Trophoblast cell (in vitro differentiated cells and primary cell): ENCODE measurements around the gene CERS6.

Experiments used
- DNase-seq, 2 donors: peaks; one replicate each; pipeline ENCODE4 v3.0.0-alpha.2; 2016
- H2AFZ ChIP-seq: 2 replicates; pipeline ENCODE4 v1.6.1; 2013; ENCODE audit warnings: low read length, moderate library complexity, mild to moderate bottlenecking; ENCODE audit not compliant: insufficient read depth, poor library complexity
- H2AK5ac ChIP-seq: 2 replicates; pipeline ENCODE4 v1.6.1; 2013; ENCODE audit warnings: mild to moderate bottlenecking, low read length
- H2BK120ac ChIP-seq: 2 replicates; pipeline ENCODE4 v1.6.1; 2013; ENCODE audit warnings: low read length, mild to moderate bottlenecking, moderate library complexity; ENCODE audit not compliant: insufficient read depth, poor library complexity
- H2BK12ac ChIP-seq: 2 replicates; pipeline ENCODE4 v1.6.1; 2013; ENCODE audit warnings: mild to moderate bottlenecking, low read length, moderate library complexity
- H2BK5ac ChIP-seq: 2 replicates; pipeline ENCODE4 v1.6.1; 2013; ENCODE audit warnings: low read length, low read depth, moderate library complexity, mild to moderate bottlenecking; ENCODE audit not compliant: poor library complexity
- H3K14ac ChIP-seq: 2 replicates; pipeline ENCODE4 v1.6.1; 2013; ENCODE audit warnings: mild to moderate bottlenecking, low read length
- H3K18ac ChIP-seq: 2 replicates; pipeline ENCODE4 v1.6.1; 2013; ENCODE audit warnings: mild to moderate bottlenecking, low read length
- H3K23ac ChIP-seq: 2 replicates; pipeline ENCODE4 v1.6.1; 2013; ENCODE audit warnings: low read length
- H3K27ac ChIP-seq: 2 replicates; pipeline ENCODE4 v1.5.1; 2013; ENCODE audit warnings: low read depth, mild to moderate bottlenecking, inconsistent platforms, low read length, moderate library complexity
- H3K27me3 ChIP-seq: 2 replicates; pipeline ENCODE4 v1.6.1; 2013; ENCODE audit warnings: inconsistent platforms, mild to moderate bottlenecking, low read length, moderate library complexity; ENCODE audit not compliant: insufficient read depth
- H3K36me3 ChIP-seq, 2 experiments: 1 replicate in 1 of 2; 2 replicates in 1 of 2; pipeline ENCODE4 v1.6.1; 2013; ENCODE audit warnings: low read length in 2 of 2, mild to moderate bottlenecking in 2 of 2, moderate library complexity in 1 of 2; ENCODE audit not compliant: insufficient read depth in 2 of 2, control insufficient read depth in 1 of 2
- H3K4ac ChIP-seq: 2 replicates; pipeline ENCODE4 v1.6.1; 2013; ENCODE audit warnings: low read depth, mild to moderate bottlenecking, low read length, moderate library complexity
- H3K4me1 ChIP-seq, 2 experiments: 1 replicate in 1 of 2; 2 replicates in 1 of 2; pipeline ENCODE4 v1.6.1; 2013; ENCODE audit warnings: low read length in 2 of 2, mild to moderate bottlenecking in 2 of 2, moderate library complexity in 1 of 2; ENCODE audit not compliant: insufficient read depth in 2 of 2, control insufficient read depth in 1 of 2
- H3K4me2 ChIP-seq: 2 replicates; pipeline ENCODE4 v1.6.1; 2013; ENCODE audit warnings: inconsistent platforms, mild to moderate bottlenecking, low read length, moderate library complexity
- H3K4me3 ChIP-seq: 2 replicates; pipeline ENCODE4 v1.5.1; 2013; ENCODE audit warnings: mild to moderate bottlenecking, low read depth, low read length, inconsistent platforms
- H3K79me1 ChIP-seq: one replicate; pipeline ENCODE4 v1.6.1; 2013; ENCODE audit warnings: low read length
- H3K79me2 ChIP-seq: 2 replicates; pipeline ENCODE4 v1.6.1; 2013; ENCODE audit warnings: low read length, mild to moderate bottlenecking; ENCODE audit not compliant: control insufficient read depth, insufficient read depth, poor library complexity
- H3K9ac ChIP-seq: 2 replicates; pipeline ENCODE4 v1.6.1; 2013; ENCODE audit warnings: mild to moderate bottlenecking, low read length
- H3K9me3 ChIP-seq: 2 replicates; pipeline ENCODE4 v1.6.1; 2013; ENCODE audit warnings: low read depth, mild to moderate bottlenecking, control low read depth, inconsistent platforms, low read length; ENCODE audit not compliant: insufficient read depth
- H4K12ac ChIP-seq: 2 replicates; pipeline ENCODE4 v1.6.1; 2013; ENCODE audit warnings: low read depth, mild to moderate bottlenecking, low read length, moderate library complexity
- H4K8ac ChIP-seq: 2 replicates; pipeline ENCODE4 v1.6.1; 2013; ENCODE audit warnings: low read depth, mild to moderate bottlenecking, low read length, moderate library complexity
- H4K91ac ChIP-seq: one replicate; pipeline ENCODE4 v1.6.1; 2013; ENCODE audit warnings: low read depth, mild to moderate bottlenecking, low read length, moderate library complexity
- WGBS: extraction: QIAGEN DNeasy Blood & Tissue Kit; methylation state at CpG from one replicate; pipeline ENCODE4 v1.1.7; 2013; ENCODE audit warnings: missing lambda C conversion rate; ENCODE audit not compliant: insufficient read length, insufficient coverage; ENCODE audit errors: extremely low coverage; 5-methylcytosine and 5-hydroxymethylcytosine counted together

CERS6 gene

GRCh38 chr2:168805615-168806014 lies 349.5 kb downstream of the CERS6 start:
- WGBS, result no CpG with 5 or more reads among the region's 7 CpGs
- H3K79me1 ChIP-seq, result no peaks in the 10 kb centered on the region

GRCh38 chr2:168809537-168809936 lies 353.5 kb downstream of the CERS6 start:
- no peak overlapping the region for H4K12ac ChIP-seq
- H2BK120ac ChIP-seq, result no peak overlapping the region
- no peak overlapping the region for H3K4me2 ChIP-seq
- H3K36me3 ChIP-seq, result no peaks in the 10 kb centered on the region
- no peak overlapping the region for H4K91ac ChIP-seq
- H3K4ac ChIP-seq, result no peak overlapping the region
- peaks cover 1% of the 10 kb centered on the region for H3K79me1 ChIP-seq
- peaks cover under 1 to 2% of the 10 kb centered on the region in 2 experiments for H3K4me1 ChIP-seq
- no peak overlapping the region for H3K9ac ChIP-seq
- no peak overlapping the region for H2AFZ ChIP-seq
- H2AK5ac ChIP-seq, result no peak overlapping the region
- no peaks in the 10 kb centered on the region for H3K27me3 ChIP-seq
- no peak overlapping the region for H3K18ac ChIP-seq
- no peak overlapping the region for H2BK12ac ChIP-seq
- no peak overlapping the region for H3K23ac ChIP-seq
- no peak for DNase-seq
- no peak overlapping the region for H3K4me3 ChIP-seq
- no peak overlapping the region for H4K8ac ChIP-seq
- H2BK5ac ChIP-seq, result no peak overlapping the region
- H3K79me2 ChIP-seq, result no peaks in the 10 kb centered on the region
- no peaks in the 10 kb centered on the region for H3K9me3 ChIP-seq
- no peak overlapping the region for H3K27ac ChIP-seq
- no peak overlapping the region for H3K14ac ChIP-seq

More at GRCh38 chr2:168805615-168806014, 349.5 kb downstream of the CERS6 start:
- Histone ChIP-seq H3K23ac (no peak overlapping the region), H3K4me3 (no peak overlapping the region), H3K9ac (no peak overlapping the region), H2BK12ac (no peak overlapping the region), H3K4ac (no peak overlapping the region), H3K4me2 (no peak overlapping the region), H3K79me2 (no peaks in the 10 kb centered on the region), H2AFZ (no peak overlapping the region), H3K4me1 (peaks cover 12 to 13% of the 10 kb centered on the region in 2 experiments), H3K18ac (no peak overlapping the region), H4K12ac (no peak overlapping the region), H3K27ac (no peak overlapping the region), H4K8ac (no peak overlapping the region), H2BK120ac (no peak overlapping the region), H3K9me3 (no peaks in the 10 kb centered on the region), H3K27me3 (no peaks in the 10 kb centered on the region), H3K14ac (no peak overlapping the region), H4K91ac (no peak overlapping the region), H3K36me3 (no peaks in the 10 kb centered on the region), H2BK5ac (no peak overlapping the region), H2AK5ac (no peak overlapping the region)
- no peak for DNase-seq

- no peak for DNase-seq
- Histone ChIP-seq H3K9ac (no peak overlapping the region), H2BK5ac (no peak overlapping the region), H3K9me3 (no peaks in the 10 kb centered on the region), H2BK120ac (no peak overlapping the region), H3K18ac (no peak overlapping the region), H2BK12ac (no peak overlapping the region), H3K79me1 (peaks cover 2% of the 10 kb centered on the region), H4K8ac (no peak overlapping the region), H3K4me1 (peaks cover 2% of the 10 kb centered on the region in 2 experiments), H3K4ac (no peak overlapping the region), H3K79me2 (no peaks in the 10 kb centered on the region), H3K4me3 (no peak overlapping the region), H3K36me3 (no peaks in the 10 kb centered on the region), H3K14ac (no peak overlapping the region), H3K27ac (no peak overlapping the region), H3K27me3 (no peaks in the 10 kb centered on the region), H2AFZ (no peak overlapping the region), H3K4me2 (no peak overlapping the region), H4K12ac (no peak overlapping the region), H2AK5ac (no peak overlapping the region), H3K23ac (no peak overlapping the region), H4K91ac (no peak overlapping the region)
- no CpG with 5 or more reads among the region's 2 CpGs for WGBS
Observed at GRCh38 chr2:168810235-168810634, 354.2 kb downstream of the CERS6 start.

GRCh38 chr2:168811696-168812095 lies 355.6 kb downstream of the CERS6 start:
- no peak overlapping the region for H3K18ac ChIP-seq
- H3K27ac ChIP-seq, result no peak overlapping the region
- no peak overlapping the region for H2BK120ac ChIP-seq
- no peak overlapping the region for H3K4me3 ChIP-seq
- no peak overlapping the region for H3K9ac ChIP-seq
- no CpG with 5 or more reads among the region's 3 CpGs for WGBS
- peaks cover 10 to 12% of the 10 kb centered on the region in 2 experiments for H3K4me1 ChIP-seq
- no peaks in the 10 kb centered on the region for H3K27me3 ChIP-seq
- no peak overlapping the region for H4K12ac ChIP-seq
- H4K91ac ChIP-seq, result no peak overlapping the region
- no peak overlapping the region for H2AK5ac ChIP-seq
- H3K4me2 ChIP-seq, result no peak overlapping the region
- peaks cover 7% of the 10 kb centered on the region for H3K79me1 ChIP-seq
- no peak overlapping the region for H2AFZ ChIP-seq
- no peak overlapping the region for H3K14ac ChIP-seq
- no peak overlapping the region for H4K8ac ChIP-seq
- no peak for DNase-seq
- H2BK12ac ChIP-seq, result no peak overlapping the region
- H3K79me2 ChIP-seq, result no peaks in the 10 kb centered on the region
- no peak overlapping the region for H2BK5ac ChIP-seq
- no peaks in the 10 kb centered on the region for H3K36me3 ChIP-seq
- H3K4ac ChIP-seq, result no peak overlapping the region
- H3K23ac ChIP-seq, result no peak overlapping the region
- H3K9me3 ChIP-seq, result no peaks in the 10 kb centered on the region
